ENCODE measurements around the gene SYNE1.

The SYNE1 gene

GRCh38 chr6:152309006-152309405 lies 328.2 kb downstream of the SYNE1 start:
- no peak for DNase-seq

- no peak for DNase-seq
Observed at GRCh38 chr6:152308306-152308705, 328.9 kb downstream of the SYNE1 start.

- no peak for DNase-seq
Observed at GRCh38 chr6:152305672-152306071, 331.5 kb downstream of the SYNE1 start.

GRCh38 chr6:152301765-152302568 lies 335.2 kb downstream of the SYNE1 start:
- DNase-seq: peak; percentile 89

- no peak for DNase-seq
Observed at GRCh38 chr6:152301021-152301764, 336.0 kb downstream of the SYNE1 start.

- no peak for DNase-seq
Observed at GRCh38 chr6:152300517-152300916, 336.6 kb downstream of the SYNE1 start.

GRCh38 chr6:152298848-152299735 lies 338.1 kb downstream of the SYNE1 start:
- DNase-seq: no peak

GRCh38 chr6:152298055-152298647 lies 339.0 kb downstream of the SYNE1 start:
- DNase-seq: no peak

- DNase-seq: no peak
Observed at GRCh38 chr6:152296648-152297376, 340.4 kb downstream of the SYNE1 start.

- DNase-seq: no peak
Observed at GRCh38 chr6:152295920-152296319, 341.2 kb downstream of the SYNE1 start.

GRCh38 chr6:152295346-152295745 lies 341.8 kb downstream of the SYNE1 start:
- no peak for DNase-seq

GRCh38 chr6:152293404-152293803 lies 343.8 kb downstream of the SYNE1 start:
- no peak for DNase-seq

GRCh38 chr6:152292555-152292954 lies 344.6 kb downstream of the SYNE1 start:
- no peak for DNase-seq

- DNase-seq: no peak
Observed at GRCh38 chr6:152290693-152291092, 346.5 kb downstream of the SYNE1 start.

GRCh38 chr6:152277826-152278329 lies 359.3 kb downstream of the SYNE1 start:
- DNase-seq: no peak

- no peak for DNase-seq
Observed at GRCh38 chr6:152273638-152274037, 363.5 kb downstream of the SYNE1 start.

GRCh38 chr6:152273002-152273401 lies 364.2 kb downstream of the SYNE1 start:
- no peak for DNase-seq

GRCh38 chr6:152272486-152272885 lies 364.7 kb downstream of the SYNE1 start:
- no peak for DNase-seq

GRCh38 chr6:152271776-152272464 lies 365.2 kb downstream of the SYNE1 start:
- DNase-seq: no peak

- no peak for DNase-seq
Observed at GRCh38 chr6:152270301-152270925, 366.7 kb downstream of the SYNE1 start.

Measured in stimulated activated CD8-positive, alpha-beta memory T cell treated with anti-CD3 and anti-CD28 coated beads, Interleukin-4, amount 100 ng/mL, for 48 hours (primary cell).